A549 treated with AZD9567 at 1 μM for 4 hours (cell line): ENCODE measurements around the gene DST. TPM values are rescaled to one million over a fixed set of nuclear protein-coding genes. Genes with fewer than 3 reads are reported as not detected.

ENCODE experiments used
- total RNA-seq: library from RNA; stranded (reverse); fragments of 200-300 nt; extraction: Qiagen RNA extraction; gene quantifications from 5 replicates; pipeline ENCODE4 v1.2.3, GENCODE V29; 2022; ENCODE audit not compliant: insufficient read depth

The DST gene
- total RNA-seq: 44.9 to 60.4 TPM (median 46.6 TPM) in 5 replicates

GRCh38 chr6:56642366-56643261, at the start of gene DST:
Gene DST (minus strand): TSS chr6:56642889.

